SH-SY5Y (cell line): ENCODE data around the gene CDK6.

Source experiments
- GATA2 ChIP-seq: IDR thresholded peaks from 2 replicates; pipeline ENCODE4 v1.6.1; 2011; ENCODE audit warnings: mild to moderate bottlenecking, low read depth, low read length
- GATA3 ChIP-seq: IDR thresholded peaks from 2 replicates; pipeline ENCODE4 v1.6.1; 2011; ENCODE audit warnings: low read depth, mild to moderate bottlenecking, low read length, moderate library complexity

DNA sequence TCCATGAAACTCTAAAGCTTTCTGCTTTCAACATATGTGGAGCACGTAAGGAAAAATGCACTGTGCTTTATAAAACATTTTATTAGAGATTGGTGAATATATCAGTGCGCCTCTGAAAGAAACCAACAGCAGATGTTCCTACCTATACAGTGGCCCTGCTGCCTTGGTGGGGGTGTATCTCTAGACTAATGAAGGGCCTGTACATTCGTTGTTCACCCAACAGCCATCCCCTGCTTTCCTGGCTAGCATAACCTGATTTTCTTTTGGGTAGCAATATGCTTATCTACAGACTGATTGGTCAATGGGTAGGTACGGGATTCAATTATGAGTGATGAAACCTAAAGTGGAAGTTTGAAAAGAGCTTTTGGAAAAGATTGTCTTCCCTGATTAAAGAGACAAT is 126.5 kb downstream of the CDK6 start:
- TF ChIP-seq GATA3 (no peak), GATA2 (no peak)
